Activated T-helper 17 cell treated with anti-CD3 and anti-CD28 coated beads, Interleukin-2, amount 50 U/mL, for 72 hours (primary cell): ENCODE results near the gene ANKMY1. TPM values are rescaled to one million over a fixed set of nuclear protein-coding genes. Genes with fewer than 3 reads are reported as not detected.

Experiments used
- ATAC-seq: fragments of 150-1000 bp; cut with Tn5 transposase; replicated peaks from 2 replicates; pipeline ENCODE4 v1.10.0; 2021; ENCODE audit warnings: mild to moderate bottlenecking, moderate library complexity
- H3K27ac Mint-ChIP-seq: one replicate; pipeline ENCODE4 v1.8.0; 2022; ENCODE audit warnings: mixed read lengths
- H3K27me3 Mint-ChIP-seq: one replicate; pipeline ENCODE4 v1.8.0; 2022; ENCODE audit warnings: mixed read lengths
- H3K36me3 Mint-ChIP-seq: one replicate; pipeline ENCODE4 v1.8.0; 2022; ENCODE audit warnings: low read depth, mild to moderate bottlenecking, mixed read lengths
- H3K4me1 Mint-ChIP-seq: one replicate; pipeline ENCODE4 v1.8.0; 2022; ENCODE audit warnings: mixed read lengths
- H3K4me3 Mint-ChIP-seq: one replicate; pipeline ENCODE4 v1.8.0; 2022; ENCODE audit warnings: mild to moderate bottlenecking, mixed read lengths
- H3K9me3 Mint-ChIP-seq: one replicate; pipeline ENCODE4 v1.8.0; 2022; ENCODE audit warnings: mixed read lengths
- total RNA-seq, 2 donors: library from RNA; stranded (reverse); gene quantifications; one replicate each; pipeline ENCODE4 v1.2.3, GENCODE V29; 2022

ANKMY1 gene
- total RNA-seq, 2 donors from 2014 or later: 14.5 to 28.8 TPM

DNA sequence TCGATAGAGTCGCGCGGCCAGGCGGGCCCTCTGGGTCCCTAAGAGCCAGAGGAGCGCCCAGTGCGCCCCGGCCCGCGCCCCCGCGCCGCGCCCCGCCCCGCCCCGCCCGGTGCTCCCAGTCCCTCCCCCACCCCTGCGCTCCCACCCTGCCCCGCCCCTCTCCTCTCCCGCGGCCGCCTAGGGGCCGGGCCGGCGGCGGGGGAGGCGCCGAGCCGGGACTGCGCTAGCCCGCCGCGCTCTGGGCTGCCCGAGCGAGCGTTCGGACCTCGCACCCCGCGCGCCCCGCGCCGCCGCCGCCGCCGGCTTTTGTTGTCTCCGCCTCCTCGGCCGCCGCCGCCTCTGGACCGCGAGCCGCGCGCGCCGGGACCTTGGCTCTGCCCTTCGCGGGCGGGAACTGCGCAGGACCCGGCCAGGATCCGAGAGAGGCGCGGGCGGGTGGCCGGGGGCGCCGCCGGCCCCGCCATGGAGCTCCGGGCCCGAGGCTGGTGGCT is 122.3 kb downstream of the ANKMY1 start, which contains the start of gene GPC1:
Gene GPC1 (plus strand): TSS at position 207 of the 491 bp plus-strand sequence. CDS start 256 bp downstream, at position 463.
- no peaks in the 10 kb centered on the region for H3K4me1 Mint-ChIP-seq
- H3K36me3 Mint-ChIP-seq: no peaks in the 10 kb centered on the region
- peaks cover 6% of the 10 kb centered on the region for H3K27me3 Mint-ChIP-seq
- peak within 1 kb of the TSS; percentile 69 for H3K27ac Mint-ChIP-seq
- H3K9me3 Mint-ChIP-seq: no peaks in the 10 kb centered on the region
- ATAC-seq: peak; percentile 65
- peak within 1 kb of the TSS; percentile 81 for H3K4me3 Mint-ChIP-seq

DNA sequence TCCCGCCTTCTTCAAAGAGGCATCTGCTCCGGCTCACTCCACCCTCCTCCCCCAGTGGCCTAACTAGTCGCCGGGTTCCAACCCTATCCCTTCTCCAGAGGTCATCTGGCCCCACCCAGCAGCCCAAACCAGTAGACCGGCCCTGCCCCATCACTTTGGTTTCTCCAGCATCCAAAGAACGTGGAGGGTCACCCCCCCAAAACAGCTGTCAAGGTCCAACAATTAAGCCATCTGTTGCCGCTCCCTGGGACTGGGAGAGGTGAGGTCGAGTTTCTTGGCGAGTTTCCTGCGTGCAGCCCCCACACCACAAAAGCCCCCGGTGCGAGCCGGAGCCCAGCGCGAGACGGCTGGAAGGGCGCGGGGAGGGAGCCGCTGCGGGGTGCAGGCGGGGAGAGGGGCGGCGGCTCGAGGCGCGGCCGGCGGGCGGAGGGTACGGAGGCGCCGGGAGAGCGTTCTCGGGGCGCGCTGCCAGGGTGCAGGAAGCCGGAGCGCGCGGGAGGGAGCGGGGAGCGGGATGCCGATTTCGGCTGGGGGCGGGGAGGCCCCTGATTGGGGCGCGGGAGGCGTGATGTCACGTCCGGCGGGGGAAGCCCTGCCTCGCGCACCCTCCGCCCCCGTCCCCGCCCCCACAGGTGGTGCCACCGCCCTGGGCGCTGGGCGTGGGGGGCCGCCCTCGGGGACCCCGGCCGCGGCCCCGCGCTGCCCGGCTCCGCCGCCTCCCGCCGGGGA is 122.9 kb downstream of the ANKMY1 start:
- peak overlapping the region; percentile 81 for H3K4me3 Mint-ChIP-seq
- H3K36me3 Mint-ChIP-seq: no peaks in the 10 kb centered on the region
- H3K27me3 Mint-ChIP-seq: peaks cover 6% of the 10 kb centered on the region
- peak overlapping the region; percentile 69 for H3K27ac Mint-ChIP-seq
- H3K4me1 Mint-ChIP-seq: no peaks in the 10 kb centered on the region
- H3K9me3 Mint-ChIP-seq: no peaks in the 10 kb centered on the region
- ATAC-seq: peak; percentile 68

GRCh38 chr2:240433973-240434727 is 123.6 kb downstream of the ANKMY1 start:
- Mint-ChIP-seq H3K27me3 (peaks cover 6% of the 10 kb centered on the region), H3K4me3 (peak overlapping the region; percentile 81), H3K36me3 (no peaks in the 10 kb centered on the region), H3K27ac (peak overlapping the region; percentile 69), H3K9me3 (no peaks in the 10 kb centered on the region), H3K4me1 (no peaks in the 10 kb centered on the region)
- ATAC-seq: peak; percentile 62

DNA sequence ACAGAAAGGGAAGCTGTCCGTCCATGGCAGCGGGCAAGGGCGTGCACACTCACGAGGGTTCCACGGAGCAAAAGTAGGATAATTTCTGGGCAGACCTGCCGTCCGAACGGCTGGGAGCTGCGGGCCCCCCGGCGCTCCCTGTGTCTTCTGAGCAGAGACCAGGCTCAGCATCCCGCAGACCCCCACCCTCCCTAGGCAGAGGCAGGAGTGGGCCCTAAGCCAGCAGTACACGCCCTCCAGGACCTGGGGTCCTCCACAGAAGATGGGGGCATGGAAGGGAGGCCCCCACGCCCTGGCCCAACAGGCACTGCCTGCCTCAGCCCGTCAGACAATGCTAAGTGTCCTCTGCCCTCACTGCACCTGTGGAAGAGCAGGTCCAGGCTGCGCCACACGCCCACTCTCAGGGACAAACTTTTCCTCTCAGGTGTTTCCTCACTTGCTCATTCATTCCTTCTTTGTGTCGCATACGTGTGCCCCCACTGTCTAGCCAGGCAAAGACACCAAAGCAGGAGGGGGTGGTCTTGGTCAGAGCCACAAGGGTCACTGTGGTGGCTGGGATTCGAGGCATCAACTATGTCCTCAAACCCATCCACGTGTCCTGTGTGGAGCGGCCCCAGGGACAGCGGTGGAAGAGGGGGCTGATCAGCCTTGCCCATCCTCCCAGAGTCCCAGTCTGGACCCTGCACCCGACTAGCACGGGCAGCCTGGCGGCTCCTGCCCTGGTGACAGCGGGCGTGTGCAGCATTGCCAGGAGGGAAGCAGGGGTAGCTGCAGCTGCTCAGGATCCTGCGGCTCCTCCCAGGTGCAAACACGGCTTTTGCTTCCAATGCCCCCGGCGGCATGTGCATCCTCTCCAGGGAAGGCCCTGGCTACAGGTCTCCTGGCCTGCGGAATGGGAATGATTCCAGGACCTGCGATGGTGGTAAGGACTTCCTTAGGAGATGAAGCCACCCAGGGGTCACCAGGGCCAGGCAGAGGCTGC is 124.7 kb downstream of the ANKMY1 start:
- Mint-ChIP-seq H3K27me3 (peaks cover 6% of the 10 kb centered on the region), H3K9me3 (no peaks in the 10 kb centered on the region), H3K4me3 (peak overlapping the region; percentile 81), H3K36me3 (no peaks in the 10 kb centered on the region), H3K4me1 (peaks cover 10% of the 10 kb centered on the region), H3K27ac (no peak overlapping the region)
- ATAC-seq: no peak

DNA sequence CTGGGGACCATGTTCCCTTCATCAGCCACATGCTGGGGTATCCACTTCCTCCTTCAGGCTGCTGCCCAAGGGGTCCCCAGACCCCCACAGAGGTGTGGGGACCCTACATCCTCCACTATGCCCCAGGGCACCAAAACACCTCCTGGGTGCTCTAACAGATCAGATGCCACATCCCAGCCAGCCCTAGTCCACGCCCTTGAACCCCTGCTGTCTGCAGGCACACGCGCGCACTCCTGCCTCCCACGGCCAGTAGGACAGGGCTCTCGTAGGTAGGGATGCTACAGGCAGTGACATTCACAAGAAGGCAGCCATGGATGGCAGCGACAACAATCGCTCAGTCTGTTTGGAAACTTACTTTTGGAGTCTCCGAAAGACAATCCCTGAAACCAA is 125.4 kb downstream of the ANKMY1 start:
- no peak for ATAC-seq
- Mint-ChIP-seq H3K4me3 (no peak overlapping the region), H3K36me3 (no peaks in the 10 kb centered on the region), H3K27me3 (peaks cover 3% of the 10 kb centered on the region), H3K9me3 (no peaks in the 10 kb centered on the region), H3K4me1 (peaks cover 14% of the 10 kb centered on the region), H3K27ac (peak overlapping the region; percentile 15)

GRCh38 chr2:240431661-240432424 is 125.9 kb downstream of the ANKMY1 start:
- Mint-ChIP-seq H3K4me3 (no peak overlapping the region), H3K4me1 (peaks cover 15% of the 10 kb centered on the region), H3K36me3 (no peaks in the 10 kb centered on the region), H3K27me3 (peaks cover 3% of the 10 kb centered on the region), H3K9me3 (no peaks in the 10 kb centered on the region), H3K27ac (peak overlapping the region; percentile 15)
- no peak for ATAC-seq

GRCh38 chr2:240431271-240431660 is 126.5 kb downstream of the ANKMY1 start:
- no peaks in the 10 kb centered on the region for H3K36me3 Mint-ChIP-seq
- no peaks in the 10 kb centered on the region for H3K9me3 Mint-ChIP-seq
- no peak for ATAC-seq
- no peak overlapping the region for H3K27ac Mint-ChIP-seq
- H3K4me3 Mint-ChIP-seq: no peak overlapping the region
- H3K4me1 Mint-ChIP-seq: peaks cover 19% of the 10 kb centered on the region
- peaks cover 3% of the 10 kb centered on the region for H3K27me3 Mint-ChIP-seq

DNA sequence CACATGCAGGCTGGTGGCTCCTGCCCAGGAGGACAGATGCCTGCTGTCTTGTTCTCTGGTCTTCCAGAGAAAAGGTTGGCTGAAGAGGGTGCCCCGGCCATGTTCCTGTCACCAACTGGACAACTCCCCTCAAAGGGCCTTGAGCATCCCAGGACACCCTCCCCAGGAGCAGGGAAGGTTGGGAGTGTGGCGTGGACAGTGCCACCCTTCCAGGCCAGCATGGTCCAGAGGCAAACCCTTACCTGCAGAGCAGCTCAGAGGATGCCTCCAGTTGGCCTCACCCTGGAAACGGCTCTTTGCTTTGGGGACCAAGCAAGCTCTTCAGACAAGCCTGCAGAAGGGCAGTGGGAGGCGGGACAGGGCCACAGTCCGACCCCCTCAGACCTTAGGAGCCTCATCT is 127.2 kb downstream of the ANKMY1 start:
- Mint-ChIP-seq H3K27ac (no peak overlapping the region), H3K4me3 (no peak overlapping the region), H3K36me3 (no peaks in the 10 kb centered on the region), H3K9me3 (no peaks in the 10 kb centered on the region), H3K4me1 (peaks cover 19% of the 10 kb centered on the region), H3K27me3 (peaks cover 6% of the 10 kb centered on the region)
- ATAC-seq: no peak

DNA sequence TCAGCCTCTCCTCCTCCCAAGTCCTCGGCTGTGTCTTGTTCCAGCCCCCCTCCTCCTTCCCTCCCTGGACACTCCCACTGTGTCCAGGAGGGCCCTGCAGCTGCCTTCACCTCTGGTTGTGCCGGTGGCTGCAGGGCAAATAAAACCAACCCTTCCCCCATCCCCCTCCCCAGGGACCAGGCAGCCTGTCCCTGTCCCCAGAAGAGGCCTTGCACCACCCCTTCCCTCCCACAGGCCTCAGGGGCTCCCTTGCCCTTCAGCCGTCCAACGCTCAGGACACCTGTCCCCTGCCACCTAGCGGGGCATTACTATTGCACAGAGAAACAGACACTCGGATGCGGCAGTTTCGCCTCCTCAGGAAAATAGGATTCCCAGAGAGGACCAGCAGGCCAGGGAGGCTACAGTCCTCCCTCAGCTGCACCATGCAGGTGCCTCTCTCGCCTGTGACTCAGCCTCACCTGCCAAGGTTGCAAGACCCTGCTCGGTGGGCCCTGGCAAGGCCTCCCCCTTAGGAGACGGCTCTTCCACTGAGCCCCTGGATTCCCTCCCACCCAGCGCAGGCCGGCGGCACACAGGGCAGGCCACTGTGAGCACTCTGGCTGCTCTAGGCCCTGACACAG is 127.8 kb downstream of the ANKMY1 start:
- Mint-ChIP-seq H3K9me3 (no peaks in the 10 kb centered on the region), H3K36me3 (no peaks in the 10 kb centered on the region), H3K27me3 (peaks cover 6% of the 10 kb centered on the region), H3K4me3 (no peak overlapping the region), H3K27ac (no peak overlapping the region), H3K4me1 (peaks cover 19% of the 10 kb centered on the region)
- no peak for ATAC-seq

Other genes with a start within 250 kb of the ANKMY1 start
- gene GPC1, start 122.3 kb downstream of the ANKMY1 start, total RNA-seq: 1 to 10 TPM; 4.0 to 4.6 TPM
- 1 to 10 TPM; 3.6 to 8.3 TPM for gene DUSP28, start 2.4 kb upstream of the ANKMY1 start, total RNA-seq
- gene RNPEPL1, start 10.5 kb upstream of the ANKMY1 start, total RNA-seq: 10 to 100 TPM; 27.2 to 52.7 TPM
- gene CAPN10, start 28.7 kb upstream of the ANKMY1 start, total RNA-seq: 10 to 100 TPM; 28.6 to 42.3 TPM
- gene GPR35, start 67.5 kb upstream of the ANKMY1 start, total RNA-seq: 1 to 10 TPM; 2.0 to 4.4 TPM
- not detected for gene AQP12B, start 124.9 kb upstream of the ANKMY1 start, total RNA-seq
- gene AQP12A, start 133.9 kb upstream of the ANKMY1 start, total RNA-seq: not detected